Right lobe of liver (tissue), 4 donors: Measurements from ENCODE around the gene SPTLC2.
"Not testable (repeated sequence)": the region's sequence is repeated elsewhere in the genome, so short reads cannot be mapped to it uniquely, and the experiment has no call there.

ENCODE experiments used
- POLR2A ChIP-seq: fragments of 450-650 bp; IDR thresholded peaks from one replicate; pipeline ENCODE4 v1.6.1; 2017; ENCODE audit warnings: antibody characterized with exemption, mild to moderate bottlenecking
- TF ChIP-seq, protein P1 (sequence below), 4 donors: fragments of 200-600 bp in 3 of 4; fragments of 450-650 bp in 1 of 4; IDR thresholded peaks; one replicate each; pipeline versions ENCODE4 v1.5.1 to v1.8.0; 2016 to 2022; ENCODE audit warnings: antibody characterized with exemption in 4 of 4, mild to moderate bottlenecking in 2 of 4
- donor health status: DM: no; HTN: no; CAD: no.
- donor health status: DM: no; HTN: no; CAD: no.
- donor health status: DM: no; HTN: yes; CAD: no.

DNA sequence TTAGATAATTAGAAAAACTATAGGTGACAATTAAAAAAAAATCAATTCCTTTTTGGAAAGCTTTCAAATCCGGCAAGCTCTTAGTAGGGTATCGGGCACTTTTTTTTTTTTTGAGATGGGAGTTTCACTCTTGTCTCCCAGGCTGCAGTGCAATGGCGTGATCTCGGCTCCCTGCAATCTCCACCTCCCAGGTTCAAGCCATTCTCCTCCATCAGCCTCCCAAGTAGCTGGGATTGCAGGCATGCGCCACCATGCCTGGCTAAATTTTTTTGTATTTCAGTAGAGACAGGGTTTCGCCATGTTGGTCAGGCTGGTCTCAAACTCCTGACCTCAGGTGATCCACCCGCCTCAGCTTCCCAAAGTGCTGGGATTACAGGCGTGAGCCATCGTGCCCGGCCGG, 71.3 kb downstream of the SPTLC2 start:
- TF ChIP-seq, protein P1, sequence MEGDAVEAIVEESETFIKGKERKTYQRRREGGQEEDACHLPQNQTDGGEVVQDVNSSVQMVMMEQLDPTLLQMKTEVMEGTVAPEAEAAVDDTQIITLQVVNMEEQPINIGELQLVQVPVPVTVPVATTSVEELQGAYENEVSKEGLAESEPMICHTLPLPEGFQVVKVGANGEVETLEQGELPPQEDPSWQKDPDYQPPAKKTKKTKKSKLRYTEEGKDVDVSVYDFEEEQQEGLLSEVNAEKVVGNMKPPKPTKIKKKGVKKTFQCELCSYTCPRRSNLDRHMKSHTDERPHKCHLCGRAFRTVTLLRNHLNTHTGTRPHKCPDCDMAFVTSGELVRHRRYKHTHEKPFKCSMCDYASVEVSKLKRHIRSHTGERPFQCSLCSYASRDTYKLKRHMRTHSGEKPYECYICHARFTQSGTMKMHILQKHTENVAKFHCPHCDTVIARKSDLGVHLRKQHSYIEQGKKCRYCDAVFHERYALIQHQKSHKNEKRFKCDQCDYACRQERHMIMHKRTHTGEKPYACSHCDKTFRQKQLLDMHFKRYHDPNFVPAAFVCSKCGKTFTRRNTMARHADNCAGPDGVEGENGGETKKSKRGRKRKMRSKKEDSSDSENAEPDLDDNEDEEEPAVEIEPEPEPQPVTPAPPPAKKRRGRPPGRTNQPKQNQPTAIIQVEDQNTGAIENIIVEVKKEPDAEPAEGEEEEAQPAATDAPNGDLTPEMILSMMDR (IDR thresholded peaks at IDR 0.05), result not testable (repeated sequence)
- not testable (repeated sequence) for TF ChIP-seq POLR2A
